NCI-H2196 treated with DMSO at 0.1 percent for 48 hours (cell line): Measurements from ENCODE around the gene ERC2.

Experiments used
- DNase-seq: peaks from one replicate; lab custom pipeline; 2025; ENCODE audit not compliant: unreplicated experiment; lab: John Stamatoyannopoulos, UW

ERC2 gene

DNA sequence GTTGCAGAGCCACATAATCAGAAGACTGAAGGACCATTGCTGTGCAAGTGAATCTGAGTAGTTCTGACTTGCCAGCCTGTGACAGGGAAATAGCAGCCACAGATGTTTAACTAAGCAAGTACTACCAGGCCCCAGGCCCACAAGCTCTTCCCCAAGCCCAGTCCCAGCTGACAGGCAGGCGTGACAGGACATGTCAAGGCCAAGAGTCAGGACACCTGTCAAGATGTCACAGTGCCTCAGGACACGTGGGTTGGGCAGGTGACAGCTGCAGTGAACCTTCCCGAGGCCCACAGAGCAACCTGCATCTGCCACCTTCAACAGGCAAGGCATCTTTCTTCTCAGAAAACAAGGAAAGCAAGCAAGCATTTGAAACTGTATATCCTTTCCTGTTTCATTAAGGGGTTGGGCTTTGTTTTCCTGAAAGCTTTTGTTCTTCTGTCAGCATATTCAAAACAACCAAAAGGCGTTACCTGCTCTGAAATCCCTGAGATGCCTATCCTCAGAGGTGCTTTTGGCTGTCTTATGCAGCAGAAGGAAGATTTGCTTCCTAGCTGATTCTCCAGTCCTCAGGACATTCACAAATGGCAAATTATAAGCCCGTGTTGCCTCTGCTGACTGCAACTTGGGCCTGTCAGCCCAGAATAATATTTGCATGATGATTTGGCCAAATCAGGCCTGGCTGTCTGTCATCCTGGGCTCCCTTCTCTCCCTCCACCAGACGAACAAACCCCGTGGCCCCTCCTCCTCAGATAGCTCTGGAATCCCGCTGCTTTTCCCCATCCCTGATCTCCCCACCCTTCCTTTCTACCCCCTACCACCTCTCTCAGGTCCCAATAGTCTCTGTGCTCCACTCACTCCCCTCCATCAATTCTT lies 809.3 kb downstream of the ERC2 start:
- no peak for DNase-seq

- DNase-seq: no peak
Observed at GRCh38 chr3:55658270-55658669, 810.0 kb downstream of the ERC2 start.

- DNase-seq: no peak
Observed at GRCh38 chr3:55655544-55655943, 812.7 kb downstream of the ERC2 start.

GRCh38 chr3:55654123-55654760 lies 814.0 kb downstream of the ERC2 start:
- DNase-seq: no peak

- no peak for DNase-seq
Observed at GRCh38 chr3:55651011-55651410, 817.3 kb downstream of the ERC2 start.

- no peak for DNase-seq
Observed at GRCh38 chr3:55650011-55650410, 818.3 kb downstream of the ERC2 start.

GRCh38 chr3:55649554-55649953 lies 818.7 kb downstream of the ERC2 start:
- DNase-seq: no peak

DNA sequence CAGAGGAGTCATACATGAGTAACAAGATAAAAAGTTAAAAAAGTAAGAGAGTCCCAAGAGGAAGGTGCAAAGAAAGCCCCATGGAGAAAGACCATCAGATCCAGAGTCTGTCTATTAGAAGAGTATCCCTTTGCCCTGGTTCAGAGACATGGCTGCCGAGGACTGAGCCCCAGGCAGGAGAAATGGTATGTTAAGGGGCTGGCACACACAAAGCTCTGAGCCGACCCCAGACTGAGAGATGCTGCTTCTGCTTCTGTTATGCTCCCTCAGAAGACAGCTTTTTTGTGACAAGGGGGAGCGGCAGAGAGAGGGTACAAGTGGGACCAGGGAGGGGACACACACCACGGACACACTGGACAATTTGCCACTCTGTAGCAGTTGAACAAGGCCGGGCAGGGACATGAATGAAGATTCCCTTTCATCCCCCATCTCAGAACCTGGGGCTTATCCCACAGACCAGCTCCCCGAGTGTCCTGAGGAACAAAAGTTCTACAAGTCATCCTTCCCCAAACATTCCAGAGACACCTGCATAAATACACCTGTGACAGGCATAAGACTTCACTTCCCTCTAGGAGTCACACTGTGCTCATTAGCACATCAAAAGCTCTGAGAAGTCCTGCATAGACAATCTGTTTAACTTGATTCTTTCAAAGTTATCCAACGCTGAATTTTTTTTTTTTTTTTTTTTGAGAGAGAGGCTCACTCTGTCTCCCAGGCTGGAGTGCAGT lies 819.5 kb downstream of the ERC2 start:
- no peak for DNase-seq

- DNase-seq: no peak
Observed at GRCh38 chr3:55647670-55648069, 820.6 kb downstream of the ERC2 start.

- no peak for DNase-seq
Observed at GRCh38 chr3:55647063-55647462, 821.2 kb downstream of the ERC2 start.

- no peak for DNase-seq
Observed at GRCh38 chr3:55646121-55646520, 822.1 kb downstream of the ERC2 start.

DNA sequence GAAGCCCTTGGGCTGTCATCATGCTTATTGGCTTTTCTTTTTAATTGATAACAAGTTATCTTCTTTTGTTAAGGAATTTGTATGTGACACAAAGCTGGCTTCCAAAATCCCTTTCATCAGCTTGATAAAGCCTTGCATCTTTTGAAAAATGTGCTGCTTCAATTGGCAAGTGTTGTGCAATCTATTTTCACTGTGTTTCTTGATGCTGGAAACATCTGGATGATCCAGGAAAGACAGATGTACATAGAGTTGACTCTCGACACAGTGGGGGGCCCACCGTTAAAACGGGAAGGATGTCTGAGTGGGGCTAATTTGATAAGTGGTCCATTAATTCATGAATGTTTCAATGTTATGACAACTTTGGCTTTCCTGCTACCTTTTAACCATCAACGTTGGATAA lies 822.8 kb downstream of the ERC2 start:
- DNase-seq: no peak

DNA sequence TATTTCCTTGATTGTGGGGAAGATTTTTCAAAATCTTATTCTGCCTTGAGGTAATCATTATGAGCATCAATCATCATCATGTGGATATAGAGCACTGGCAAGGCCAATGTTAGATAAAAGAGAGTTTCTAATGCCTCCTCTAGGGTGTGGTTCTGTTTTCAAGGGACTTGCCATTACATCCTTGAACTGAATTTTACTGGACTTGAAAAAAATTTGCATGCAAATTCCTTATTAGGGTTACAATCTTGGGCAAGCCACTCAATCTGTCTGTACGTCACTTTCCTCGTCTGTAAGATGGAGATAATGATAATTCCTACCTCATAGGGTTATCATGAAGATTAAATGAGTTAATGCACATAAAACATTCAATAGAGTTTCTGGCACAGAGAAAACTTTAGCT lies 825.0 kb downstream of the ERC2 start:
- DNase-seq: no peak

- DNase-seq: no peak
Observed at GRCh38 chr3:55641964-55642363, 826.3 kb downstream of the ERC2 start.

DNA sequence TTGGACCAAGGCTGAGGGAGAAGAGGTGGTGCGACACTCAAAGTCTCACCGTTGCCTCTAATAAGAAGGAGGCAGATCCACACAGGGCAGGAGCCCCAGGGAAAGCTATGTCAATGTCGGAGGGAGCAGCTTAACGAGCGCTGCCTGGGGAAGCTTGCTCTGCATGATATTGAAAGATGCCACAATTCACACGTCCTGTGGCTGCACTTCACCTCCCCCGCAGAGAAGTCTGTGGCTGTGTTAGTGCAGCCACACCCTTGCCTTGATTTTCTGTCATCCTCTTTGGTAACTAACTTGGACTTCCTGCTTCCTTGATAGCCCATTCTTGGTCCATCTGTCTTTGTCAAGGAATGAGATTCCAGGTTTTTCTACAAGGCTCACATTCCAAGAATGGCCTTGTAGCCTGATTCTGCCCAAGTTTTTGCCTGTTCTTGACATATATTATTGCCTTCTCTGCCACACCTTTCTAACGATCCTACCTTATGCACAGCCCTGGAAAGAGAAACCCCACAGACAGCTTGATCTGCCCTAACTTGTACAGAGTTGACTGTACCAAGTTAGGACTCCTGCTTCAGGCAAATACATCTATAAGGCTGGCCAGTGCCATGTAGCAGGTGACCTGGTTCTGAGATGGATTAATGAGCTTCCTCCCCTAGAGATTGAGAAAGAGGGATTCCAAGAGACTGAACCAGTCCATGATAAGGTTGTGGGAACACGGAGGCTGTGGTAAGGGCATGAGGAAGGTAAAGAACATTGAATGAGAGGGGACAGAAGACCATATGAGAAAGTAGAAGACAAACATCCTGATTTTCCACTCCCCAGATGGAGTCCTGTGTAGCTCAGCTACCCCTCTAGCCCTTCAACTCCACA lies 828.1 kb downstream of the ERC2 start:
- no peak for DNase-seq

DNA sequence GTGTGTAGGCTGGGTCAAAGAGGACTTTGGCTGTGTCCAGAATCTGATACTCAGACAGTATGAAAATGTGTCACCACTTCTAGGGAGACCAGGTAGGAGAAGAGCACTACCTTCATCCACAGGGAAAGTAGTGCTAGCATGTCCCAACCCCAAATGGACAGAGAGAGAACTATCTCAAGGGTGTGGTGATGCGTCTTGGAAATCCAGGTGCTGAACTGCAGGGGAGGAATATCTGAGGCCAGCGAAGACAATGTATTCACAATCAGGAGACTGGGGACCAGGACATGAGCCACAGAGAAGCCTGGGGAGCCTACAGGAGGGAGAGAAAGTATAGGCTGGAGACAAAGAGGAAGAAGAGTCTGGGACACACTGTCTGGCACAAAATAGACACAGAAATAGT lies 829.1 kb downstream of the ERC2 start:
- DNase-seq: no peak

DNA sequence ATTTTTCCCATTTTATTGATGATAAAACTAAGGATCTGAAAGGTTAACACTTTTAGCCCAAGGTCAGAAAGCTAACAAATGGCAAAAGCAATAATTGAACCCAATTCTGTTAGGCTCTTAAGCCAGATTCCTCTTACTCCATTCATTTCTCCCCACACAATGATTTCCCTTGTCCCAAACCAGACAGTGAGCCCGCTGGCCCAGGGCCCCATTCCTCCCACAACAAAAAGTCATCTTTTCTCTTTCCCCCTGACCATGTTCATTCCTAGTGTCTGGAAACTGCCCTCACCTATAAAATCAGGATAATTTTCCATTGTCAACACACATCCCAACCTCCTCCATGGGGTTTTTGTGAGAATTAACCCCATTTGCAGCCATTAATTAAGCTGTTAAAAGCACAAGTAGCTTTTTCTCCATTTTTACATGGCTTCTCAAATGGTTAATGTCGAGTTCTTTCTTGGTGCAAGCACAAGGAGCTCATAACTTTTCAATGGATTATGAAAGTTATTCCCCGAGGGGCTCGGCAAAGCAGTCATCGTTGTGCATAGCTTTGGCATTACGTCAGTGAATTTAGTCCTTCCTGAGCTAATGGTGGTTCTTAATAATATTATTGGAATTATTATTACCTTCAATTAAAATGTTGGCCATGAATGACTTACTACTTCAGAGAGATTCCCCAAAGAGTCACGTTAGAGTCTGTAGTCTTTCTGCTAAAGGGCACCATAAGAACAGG lies 830.2 kb downstream of the ERC2 start:
- no peak for DNase-seq

DNA sequence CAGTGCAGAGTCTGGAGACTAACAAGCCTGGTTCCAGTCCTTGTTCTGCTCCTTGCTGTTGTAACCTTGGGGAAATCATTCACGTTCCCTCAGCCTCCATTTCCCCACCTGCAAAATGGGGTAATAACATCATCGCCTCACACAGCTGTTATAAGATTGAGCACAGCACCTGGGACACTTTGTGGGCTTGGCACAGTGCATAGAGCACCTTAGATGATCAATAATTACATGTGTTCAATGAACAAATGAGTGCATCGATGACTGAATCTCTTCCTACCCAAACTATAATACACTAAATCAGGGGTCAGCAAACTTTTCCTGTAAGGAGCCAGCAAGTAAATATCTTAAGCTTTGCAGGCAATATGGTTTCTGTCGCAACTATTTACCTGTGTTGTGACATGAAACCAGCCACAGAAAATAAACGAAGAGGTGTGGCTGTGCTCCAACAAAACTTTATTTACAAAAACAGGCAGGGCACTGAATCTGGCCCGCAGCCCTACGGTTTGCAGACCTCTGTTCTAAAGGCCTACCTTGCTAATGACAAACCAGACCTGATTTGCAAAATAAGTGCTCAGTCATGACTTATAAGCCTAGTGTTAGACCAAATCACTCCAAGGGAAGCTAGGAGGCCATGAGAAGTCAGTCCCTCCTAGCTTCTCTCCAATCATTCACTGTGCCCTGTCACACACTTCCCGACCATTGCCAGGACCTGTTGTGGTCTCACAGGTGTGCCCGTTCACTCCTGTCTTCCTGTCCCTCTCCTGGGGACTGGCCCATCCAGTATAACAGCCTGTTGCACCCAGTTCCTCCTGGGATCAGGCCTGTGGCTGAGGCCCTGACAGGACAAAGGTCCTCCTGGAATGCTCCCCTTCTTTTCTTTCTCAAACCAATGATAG lies 831.7 kb downstream of the ERC2 start:
- no peak for DNase-seq

DNA sequence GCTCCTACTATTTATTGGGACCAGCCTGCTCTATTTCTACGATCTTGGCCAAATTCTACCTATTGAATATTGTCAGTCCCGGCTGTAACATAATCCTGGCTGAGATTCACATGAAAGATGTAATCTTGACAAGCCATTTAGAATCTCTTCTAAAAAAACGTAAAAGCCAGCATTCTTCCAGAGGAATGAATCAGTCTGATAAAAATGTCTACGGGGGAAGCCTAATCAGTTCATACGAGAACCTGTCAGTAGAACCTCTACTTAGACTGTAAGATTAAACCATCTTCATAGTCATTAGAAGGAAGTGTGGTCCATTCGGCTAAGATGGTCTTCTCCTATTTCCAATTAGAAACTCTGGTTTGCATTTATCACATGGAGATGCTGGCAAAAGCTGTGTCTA lies 833.9 kb downstream of the ERC2 start:
- DNase-seq: no peak
